Left lobe of liver (tissue), 2 donors: ENCODE data around the gene GATA1. TPM values are rescaled to one million over a fixed set of nuclear protein-coding genes. Genes with fewer than 3 reads are reported as not detected.

ENCODE experiments used
- ATAC-seq: fragments of 200-7000 bp; cut with Tn5 transposase; one replicate; pipeline ENCODE4 v1.9.1; 2020; ENCODE audit warnings: mild to moderate bottlenecking, moderate library complexity
- DNase-seq: peaks from one replicate; pipeline ENCODE4 v3.0.0-alpha.2; 2020; ENCODE audit warnings: low spot score
- total RNA-seq: library from RNA; stranded (reverse); gene quantifications from one replicate; pipeline ENCODE4 v1.2.1, GENCODE V29; 2021
- donor health status: DM: no; HTN: no; CAD: no; lungs with moderate emphysema.
- donor health status: DM: no; HTN: yes; CAD: no.

GATA1 gene
- total RNA-seq, 1 donor from 2014 or later = 0.35 TPM

DNA sequence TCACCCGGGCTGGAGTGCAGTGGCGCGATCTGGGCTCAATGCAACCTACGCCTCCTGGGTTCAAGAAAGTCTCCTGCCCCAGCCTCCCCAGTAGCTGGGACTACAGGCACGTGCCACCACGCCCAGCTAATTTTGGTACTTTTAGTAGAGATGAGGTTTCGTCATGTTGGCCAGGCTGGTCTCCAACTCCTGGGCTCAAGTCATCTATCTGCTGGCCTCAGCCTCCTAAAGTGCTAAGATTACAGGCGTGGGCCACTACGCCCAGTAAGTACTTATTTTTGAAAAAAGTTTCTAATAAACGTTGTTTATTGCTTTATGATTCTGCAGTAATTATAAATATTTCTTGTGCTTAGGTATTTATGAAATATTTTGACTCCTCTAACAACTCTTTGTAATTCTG, 53.3 kb downstream of the GATA1 start:
- ATAC-seq = no peak
- no peak for DNase-seq

Other genes starting within 250 kb of the GATA1 start
- 6.5 TPM for gene TBC1D25, start 246.9 kb upstream of the GATA1 start, total RNA-seq
- gene RBM3, start 212.1 kb upstream of the GATA1 start, total RNA-seq = 20.6 TPM
- gene WDR13, start 189.1 kb upstream of the GATA1 start, total RNA-seq = 86.7 TPM
- gene WAS, start 102.8 kb upstream of the GATA1 start, total RNA-seq = 3.2 TPM
- gene SUV39H1, start 89.9 kb upstream of the GATA1 start, total RNA-seq = 4.3 TPM
- gene GLOD5, start 24.8 kb upstream of the GATA1 start, total RNA-seq = 3.1 TPM
- gene HDAC6, start 15.5 kb downstream of the GATA1 start, total RNA-seq = 113 TPM
- not detected for gene ERAS, start 39.9 kb downstream of the GATA1 start, total RNA-seq
- 0.23 TPM for gene PCSK1N, start 49.0 kb downstream of the GATA1 start, total RNA-seq
- gene TIMM17B, start 111.2 kb downstream of the GATA1 start, total RNA-seq = 22.8 TPM
- gene PQBP1, start 111.3 kb downstream of the GATA1 start, total RNA-seq = 31.3 TPM
- 18.7 TPM for gene SLC35A2, start 125.1 kb downstream of the GATA1 start, total RNA-seq
- gene PIM2, start 132.4 kb downstream of the GATA1 start, total RNA-seq = 3.8 TPM
- gene OTUD5, start 171.0 kb downstream of the GATA1 start, total RNA-seq = 21.8 TPM
- gene KCND1, start 185.3 kb downstream of the GATA1 start, total RNA-seq = 0.68 TPM
- gene GRIPAP1, start 215.7 kb downstream of the GATA1 start, total RNA-seq = 22.7 TPM